GM10248 (cell line): Measurements from ENCODE around the gene RXFP3.
"Not testable (repeated sequence)": the region's sequence is repeated elsewhere in the genome, so short reads cannot be mapped to it uniquely, and the experiment has no call there.

ENCODE experiments used
- CTCF ChIA-PET: fragments of 300-600 bp; sonication (Branson Sonifier 250); formaldehyde crosslinking; extraction: SDS; loops from one replicate; lab custom pipeline; 2021; ENCODE audit warnings: antibody characterized with exemption; lab: Yijun Ruan, JAX
- POLR2A ChIA-PET: fragments of 350-650 bp; sonication (Branson Sonifier 250); formaldehyde crosslinking; extraction: SDS; loops from one replicate; lab custom pipeline; 2020; ENCODE audit warnings: antibody characterized with exemption; lab: Yijun Ruan, JAX
- DNase-seq: peaks from one replicate; pipeline ENCODE4 v3.0.0; 2012; ENCODE audit errors: extremely low spot score
- TF ChIP-seq, protein P1 (sequence below): IDR thresholded peaks from 2 replicates; pipeline ENCODE4 v1.5.1; 2012; ENCODE audit warnings: mild to moderate bottlenecking, low read depth; ENCODE audit errors: extremely low read depth, missing control alignments, control extremely low read depth

The RXFP3 gene

DNA sequence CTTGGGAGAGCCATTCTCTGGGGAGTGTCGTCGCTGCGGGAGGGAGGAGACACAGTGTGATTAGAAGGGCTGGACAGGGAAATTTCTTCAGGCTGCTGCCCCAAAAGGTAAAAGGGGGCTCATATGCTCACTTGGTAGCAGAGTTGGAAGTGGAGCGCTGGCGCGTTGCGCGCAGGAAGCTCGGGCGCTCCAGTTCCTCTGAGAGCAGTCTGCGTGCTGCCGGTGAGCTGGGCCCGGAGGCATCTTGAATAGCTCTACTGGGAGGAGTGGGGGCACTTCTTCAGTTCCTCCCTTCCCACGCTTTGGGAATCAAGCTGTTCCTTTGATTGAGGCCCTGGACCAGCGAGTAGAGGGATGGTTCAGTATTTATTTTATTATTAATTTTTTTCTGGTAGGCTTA lies 2.7 kb downstream of the RXFP3 start:
- TF ChIP-seq, protein P1, sequence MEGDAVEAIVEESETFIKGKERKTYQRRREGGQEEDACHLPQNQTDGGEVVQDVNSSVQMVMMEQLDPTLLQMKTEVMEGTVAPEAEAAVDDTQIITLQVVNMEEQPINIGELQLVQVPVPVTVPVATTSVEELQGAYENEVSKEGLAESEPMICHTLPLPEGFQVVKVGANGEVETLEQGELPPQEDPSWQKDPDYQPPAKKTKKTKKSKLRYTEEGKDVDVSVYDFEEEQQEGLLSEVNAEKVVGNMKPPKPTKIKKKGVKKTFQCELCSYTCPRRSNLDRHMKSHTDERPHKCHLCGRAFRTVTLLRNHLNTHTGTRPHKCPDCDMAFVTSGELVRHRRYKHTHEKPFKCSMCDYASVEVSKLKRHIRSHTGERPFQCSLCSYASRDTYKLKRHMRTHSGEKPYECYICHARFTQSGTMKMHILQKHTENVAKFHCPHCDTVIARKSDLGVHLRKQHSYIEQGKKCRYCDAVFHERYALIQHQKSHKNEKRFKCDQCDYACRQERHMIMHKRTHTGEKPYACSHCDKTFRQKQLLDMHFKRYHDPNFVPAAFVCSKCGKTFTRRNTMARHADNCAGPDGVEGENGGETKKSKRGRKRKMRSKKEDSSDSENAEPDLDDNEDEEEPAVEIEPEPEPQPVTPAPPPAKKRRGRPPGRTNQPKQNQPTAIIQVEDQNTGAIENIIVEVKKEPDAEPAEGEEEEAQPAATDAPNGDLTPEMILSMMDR = no peak
- POLR2A ChIA-PET = no interaction called here
- CTCF ChIA-PET = interaction anchor here (0.9 to 1.2 kb wide), 2 partner anchors 31 to 503 kb away, joined by 3 to 4 read pairs; no protein-coding TSS in a partner anchor
- no peak for DNase-seq

DNA sequence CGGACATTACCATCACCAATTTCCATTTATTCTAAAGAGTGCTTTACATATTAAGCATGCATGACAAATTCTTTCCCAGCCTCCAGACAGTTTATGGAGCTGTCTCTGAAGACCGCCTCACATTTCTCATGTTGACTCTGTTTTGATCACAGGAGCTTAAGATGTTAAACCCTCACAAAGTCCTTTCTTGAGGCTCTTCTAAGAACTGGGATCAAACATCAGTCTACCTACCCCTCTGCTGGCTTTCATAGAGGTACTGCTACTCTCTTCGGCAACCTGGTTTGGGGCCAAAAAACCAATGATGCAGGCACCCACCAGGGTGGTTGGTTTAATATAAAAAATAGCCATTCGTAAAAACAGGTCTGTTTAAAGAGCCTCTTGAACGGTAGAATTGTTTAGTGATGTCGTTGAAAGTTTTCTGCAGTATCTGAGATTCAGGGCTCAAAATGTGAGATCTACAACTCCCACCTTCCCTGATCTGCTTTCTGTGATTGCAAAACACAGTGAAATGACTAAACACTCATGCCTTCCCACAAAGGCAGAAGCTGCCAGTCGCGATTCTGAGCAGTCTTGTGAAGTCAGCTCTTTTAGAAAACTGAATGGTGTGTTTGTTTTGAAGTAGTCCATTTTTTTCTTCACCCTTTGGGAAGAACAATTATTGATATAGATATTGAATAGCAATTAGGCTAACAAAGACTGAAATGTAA lies 3.5 kb downstream of the RXFP3 start:
- TF ChIP-seq, protein P1 = no peak
- ChIA-PET POLR2A (no interaction called here), CTCF (interaction anchor here (0.7 to 1.5 kb wide), 5 partner anchors 9 to 30 kb away, joined by 3 to 6 read pairs (median 4); no protein-coding TSS in a partner anchor)
- DNase-seq = no peak

DNA sequence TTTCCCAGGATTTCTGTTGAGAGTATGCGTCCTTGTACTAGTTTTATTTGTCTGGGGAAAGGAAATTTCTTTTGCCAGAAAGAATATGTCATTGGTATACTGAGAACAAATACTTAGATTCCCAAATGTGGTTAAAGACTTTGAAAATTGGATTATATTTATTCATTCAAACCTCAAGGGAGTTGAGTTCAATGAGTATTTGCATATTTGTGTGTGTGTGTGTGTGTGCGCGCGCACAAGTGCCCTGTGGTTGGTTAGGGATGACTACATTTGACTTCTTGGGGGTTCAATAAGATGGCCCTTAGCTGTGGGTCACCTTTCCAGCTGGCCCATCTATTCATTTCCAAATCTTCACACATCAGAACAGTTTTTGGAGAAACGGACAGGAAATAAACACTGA lies 4.9 kb downstream of the RXFP3 start:
- ChIA-PET CTCF (interaction anchor here (1.1 to 1.5 kb wide), 2 partner anchors 8 to 505 kb away, joined by 3 read pairs; no protein-coding TSS in a partner anchor), POLR2A (no interaction called here)
- no peak for DNase-seq
- TF ChIP-seq, protein P1 = no peak

DNA sequence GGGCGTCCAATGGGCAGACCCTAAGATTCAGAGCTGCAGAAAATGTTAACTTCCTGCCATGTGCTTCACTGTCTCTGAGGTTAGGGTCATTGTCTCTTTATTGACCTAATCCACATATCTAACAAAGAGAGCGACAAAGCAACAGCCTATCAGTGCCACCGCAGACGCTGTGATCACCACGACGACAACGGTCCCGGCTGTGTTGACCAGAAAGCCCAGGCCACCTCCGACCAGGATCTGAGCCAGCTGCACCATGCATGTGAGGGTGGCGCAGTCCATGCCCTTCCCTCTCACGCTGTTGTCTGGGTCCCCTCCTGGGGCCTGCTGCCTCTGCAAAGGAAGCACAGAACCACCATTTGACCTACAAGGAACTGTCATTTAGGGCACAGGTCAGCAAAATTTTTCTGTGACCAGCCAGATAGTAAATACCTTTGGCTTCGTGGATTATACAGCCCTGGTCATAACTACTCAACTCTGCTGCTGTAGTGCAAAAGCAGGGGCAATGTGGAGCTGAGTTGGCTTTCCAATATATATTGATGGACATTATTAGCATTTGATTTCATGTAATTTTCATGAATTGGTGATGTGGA lies 8.5 kb downstream of the RXFP3 start:
- ChIA-PET POLR2A (no interaction called here), CTCF (interaction anchor here (0.9 to 1.4 kb wide), 2 partner anchors 22 to 26 kb away, joined by 3 read pairs; no protein-coding TSS in a partner anchor)
- TF ChIP-seq, protein P1 = no peak
- DNase-seq = no peak

DNA sequence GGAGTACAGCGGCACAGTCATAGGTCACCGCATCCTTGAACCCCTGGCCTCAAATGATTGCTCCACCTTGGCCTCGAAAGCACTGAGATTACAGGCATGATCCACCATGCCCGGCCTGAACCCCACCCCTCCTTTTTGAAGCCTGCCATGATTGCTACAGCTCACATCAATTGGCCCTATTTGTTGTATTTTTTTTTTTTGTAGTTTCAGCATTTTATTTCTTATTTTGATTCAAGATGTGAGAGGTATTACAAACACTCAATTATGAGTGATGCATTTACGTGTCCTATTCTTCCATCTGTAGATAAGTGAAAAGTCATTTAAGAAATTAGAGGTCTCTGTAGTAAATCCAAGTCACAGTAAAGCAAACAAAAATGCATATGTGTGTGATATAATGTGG lies 16.0 kb downstream of the RXFP3 start:
- CTCF ChIA-PET, POLR2A ChIA-PET: not testable (repeated sequence)

DNA sequence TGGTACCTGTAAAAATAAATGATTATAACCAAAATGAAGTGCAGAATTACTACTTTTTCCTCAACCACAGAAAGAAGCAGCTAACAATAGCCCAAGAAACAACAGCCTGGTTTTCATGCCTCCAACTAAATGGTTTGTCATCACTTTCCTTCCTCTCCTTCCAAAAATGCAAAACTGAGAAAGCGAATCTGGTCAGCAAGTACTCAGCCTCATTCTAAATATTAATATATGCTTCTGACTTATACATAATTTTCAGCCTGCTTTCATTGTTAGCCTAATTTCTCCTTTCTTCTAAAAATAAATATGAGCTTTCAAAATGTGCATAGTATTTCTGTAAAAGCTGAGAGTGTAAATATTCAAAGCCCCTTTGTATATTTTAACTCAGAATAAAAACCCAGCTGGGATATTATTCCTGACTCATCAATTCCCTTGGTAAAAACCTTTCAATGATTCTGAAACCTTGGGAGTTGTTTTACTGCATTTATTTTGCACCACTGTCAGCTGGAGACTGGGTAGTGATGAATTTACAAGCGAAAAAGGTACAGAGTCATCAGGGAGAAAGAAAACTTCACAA lies 21.5 kb downstream of the RXFP3 start:
- POLR2A ChIA-PET = no interaction called here
- TF ChIP-seq, protein P1 = no peak

More for the DNA sequence above, 16.0 kb downstream of the RXFP3 start:
- not testable (repeated sequence) for DNase-seq

More for the DNA sequence above, 21.5 kb downstream of the RXFP3 start:
- CTCF ChIA-PET = interaction anchor here (1.3 to 4.4 kb wide), 5 partner anchors 12 to 369 kb away, joined by 3 to 40 read pairs (median 5); no protein-coding TSS in a partner anchor
- no peak for DNase-seq
